ENCODE data around the gene ST3GAL5.

Gene ST3GAL5

GRCh38 chr2:85867556-85868292, 21.1 kb downstream of the ST3GAL5 start:
- H3K4me2 ChIP-seq (ENCODE audit: low read depth, low read length), result no peak overlapping the region
- H3K36me3 ChIP-seq (replicated peaks; ENCODE audit: insufficient read depth, low read length), result peaks cover 8% of the 10 kb centered on the region; the same call in 1 of the 2 replicates
- H3K4me3 ChIP-seq (ENCODE audit: low read length), result no peak overlapping the region
- H3K27ac ChIP-seq (ENCODE audit: low read length), result no peak overlapping the region
- H3K9me3 ChIP-seq (replicated peaks; ENCODE audit: insufficient read depth, low read length), result no peaks in the 10 kb centered on the region
- TF ChIP-seq EZH2 (optimal IDR thresholded peaks at IDR 0.05; ENCODE audit: low read depth, low read length) (no peak), CTCF (IDR thresholded peaks at IDR 0.05; ENCODE audit: low read length) (no peak), EZH2phosphoT487 (IDR thresholded peaks at IDR 0.05; ENCODE audit: low read length) (no peak)
- peaks cover 30% of the 10 kb centered on the region for H3K4me1 ChIP-seq (ENCODE audit: low read length)
- H3K27me3 ChIP-seq (replicated peaks; ENCODE audit: insufficient read depth, low read length), result no peaks in the 10 kb centered on the region
- no peak for DNase-seq
- no peaks in the 10 kb centered on the region for H3K9me2 ChIP-seq (replicated peaks; ENCODE audit: insufficient read depth, low read length)
- peaks cover 96% of the 10 kb centered on the region for H3K79me2 ChIP-seq (ENCODE audit: low read length)
- H2AFZ ChIP-seq (ENCODE audit: low read length), result no peak overlapping the region
- peaks cover 8% of the 10 kb centered on the region for H3F3A ChIP-seq (ENCODE audit: insufficient read depth, low read length)
- no peaks in the 10 kb centered on the region; the same call in 1 of the 2 replicates for H4K20me1 ChIP-seq (ENCODE audit: insufficient read depth, low read length)
- H3K9ac ChIP-seq (ENCODE audit: low read length), result no peak overlapping the region

GRCh38 chr2:85867121-85867520, 21.7 kb downstream of the ST3GAL5 start:
- Histone ChIP-seq H3K27ac (ENCODE audit: low read length) (no peak overlapping the region), H3K36me3 (replicated peaks; ENCODE audit: insufficient read depth, low read length) (peaks cover 8% of the 10 kb centered on the region; the same call in 1 of the 2 replicates), H4K20me1 (ENCODE audit: insufficient read depth, low read length) (no peaks in the 10 kb centered on the region), H2AFZ (ENCODE audit: low read length) (no peak overlapping the region), H3K4me3 (ENCODE audit: low read length) (no peak overlapping the region), H3K4me2 (ENCODE audit: low read depth, low read length) (no peak overlapping the region), H3K4me1 (ENCODE audit: low read length) (peaks cover 36% of the 10 kb centered on the region), H3K79me2 (ENCODE audit: low read length) (peaks cover 96% of the 10 kb centered on the region), H3K9ac (ENCODE audit: low read length) (no peak overlapping the region), H3F3A (ENCODE audit: insufficient read depth, low read length) (peaks cover 14% of the 10 kb centered on the region), H3K27me3 (replicated peaks; ENCODE audit: insufficient read depth, low read length) (no peaks in the 10 kb centered on the region), H3K9me2 (replicated peaks; ENCODE audit: insufficient read depth, low read length) (no peaks in the 10 kb centered on the region), H3K9me3 (replicated peaks; ENCODE audit: insufficient read depth, low read length) (no peaks in the 10 kb centered on the region)
- DNase-seq, result no peak
- TF ChIP-seq EZH2 (optimal IDR thresholded peaks at IDR 0.05; ENCODE audit: low read depth, low read length), result no peak
- TF ChIP-seq CTCF (IDR thresholded peaks at IDR 0.05; ENCODE audit: low read length), result no peak
- no peak for TF ChIP-seq EZH2phosphoT487 (IDR thresholded peaks at IDR 0.05; ENCODE audit: low read length)

- no peaks in the 10 kb centered on the region for H3K27me3 ChIP-seq (replicated peaks; ENCODE audit: insufficient read depth, low read length)
- H3K9ac ChIP-seq (ENCODE audit: low read length), result no peak overlapping the region
- no peak for DNase-seq
- H3K27ac ChIP-seq (ENCODE audit: low read length), result no peak overlapping the region
- peaks cover 88% of the 10 kb centered on the region for H3K79me2 ChIP-seq (ENCODE audit: low read length)
- H3K9me3 ChIP-seq (replicated peaks; ENCODE audit: insufficient read depth, low read length), result no peaks in the 10 kb centered on the region
- no peak overlapping the region for H3K4me2 ChIP-seq (ENCODE audit: low read depth, low read length)
- H3K4me3 ChIP-seq (ENCODE audit: low read length), result no peak overlapping the region
- no peak for TF ChIP-seq EZH2 (optimal IDR thresholded peaks at IDR 0.05; ENCODE audit: low read depth, low read length)
- TF ChIP-seq CTCF (IDR thresholded peaks at IDR 0.05; ENCODE audit: low read length), result no peak
- no peak for TF ChIP-seq EZH2phosphoT487 (IDR thresholded peaks at IDR 0.05; ENCODE audit: low read length)
- H3F3A ChIP-seq (ENCODE audit: insufficient read depth, low read length), result peaks cover 23% of the 10 kb centered on the region
- no peaks in the 10 kb centered on the region for H4K20me1 ChIP-seq (ENCODE audit: insufficient read depth, low read length)
- H2AFZ ChIP-seq (ENCODE audit: low read length), result no peak overlapping the region
- H3K36me3 ChIP-seq (replicated peaks; ENCODE audit: insufficient read depth, low read length), result peaks cover 8% of the 10 kb centered on the region; the same call in 1 of the 2 replicates
- H3K4me1 ChIP-seq (ENCODE audit: low read length), result peaks cover 38% of the 10 kb centered on the region
- H3K9me2 ChIP-seq (replicated peaks; ENCODE audit: insufficient read depth, low read length), result no peaks in the 10 kb centered on the region
Measured at GRCh38 chr2:85866165-85866659, 22.6 kb downstream of the ST3GAL5 start.
